Measurements from ENCODE around the gene RPP25.
A peak's percentile ranks its signal among the peaks of the same experiment; 100 is the strongest.

The RPP25 gene

GRCh38 chr15:74906067-74906449 is 50.5 kb downstream of the RPP25 start:
- no peaks in the 10 kb centered on the region for H3K9me3 ChIP-seq (ENCODE audit: control insufficient read depth in 1 of 2, low read length in 2 of 2)
- H3K4me1 ChIP-seq (ENCODE audit: control insufficient read depth in 1 of 2, insufficient read depth in 2 of 2, low read length in 2 of 2) = peaks cover 25 to 26% of the 10 kb centered on the region in 2 donors
- peak overlapping the region; percentile 74 for H3K27ac ChIP-seq (ENCODE audit: low read depth, low read length)
- H3K4me3 ChIP-seq (ENCODE audit: low read depth in 1 of 2, low read length in 2 of 2) = peak overlapping the region; percentile 72 to 78
- H3K9ac ChIP-seq (ENCODE audit: low read depth in 1 of 2, low read length in 2 of 2) = peak overlapping the region; percentile 81 to 83
- H3K36me3 ChIP-seq (ENCODE audit: control insufficient read depth in 1 of 2, insufficient read depth in 2 of 2, low read length in 2 of 2) = peaks cover 23 to 35% of the 10 kb centered on the region in 2 donors
- H3K27me3 ChIP-seq (ENCODE audit: control insufficient read depth in 1 of 2, insufficient read depth in 2 of 2, low read length in 2 of 2) = no peaks in the 10 kb centered on the region
